GM21576 (cell line): Measurements from ENCODE around the gene DTL.

Source experiments
- ATAC-seq: cut with Tn5 transposase; IDR thresholded peaks from one replicate; pipeline ENCODE4 v1.9.1; 2021; ENCODE audit warnings: mild to moderate bottlenecking, moderate library complexity; ENCODE audit not compliant: unreplicated experiment

Gene DTL

GRCh38 chr1:212082765-212083406 is 47.3 kb downstream of the DTL start:
- no peak for ATAC-seq

DNA sequence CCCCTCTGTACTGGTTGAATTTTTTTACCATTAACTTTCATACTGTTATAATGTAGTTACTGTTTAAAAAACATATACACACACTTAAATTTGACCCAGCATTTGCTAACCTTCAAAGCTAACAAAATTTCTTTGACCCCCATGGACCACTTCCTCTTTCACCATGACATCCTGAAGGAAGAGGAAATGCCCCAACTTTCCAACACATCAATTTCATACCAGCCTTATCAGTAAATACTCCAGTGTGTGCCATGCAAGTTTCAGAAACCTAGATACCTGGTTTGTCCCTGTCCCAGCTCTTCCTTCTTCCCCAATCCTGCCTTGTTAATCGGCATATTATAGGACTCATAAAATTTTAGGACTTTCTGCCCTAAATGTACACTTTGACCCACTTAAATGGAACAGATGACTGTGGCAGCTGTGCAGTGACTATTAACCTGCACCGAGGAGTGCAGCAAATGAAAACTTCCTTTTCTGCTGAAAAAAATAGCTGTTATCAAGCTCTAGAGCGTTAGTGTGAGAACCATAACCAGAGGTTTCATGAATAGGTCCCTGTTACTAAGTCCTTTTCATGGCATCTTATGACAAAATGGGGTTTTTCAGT is 54.1 kb downstream of the DTL start:
- ATAC-seq: no peak

- no peak for ATAC-seq
Observed at GRCh38 chr1:212091438-212092121, 56.0 kb downstream of the DTL start.

DNA sequence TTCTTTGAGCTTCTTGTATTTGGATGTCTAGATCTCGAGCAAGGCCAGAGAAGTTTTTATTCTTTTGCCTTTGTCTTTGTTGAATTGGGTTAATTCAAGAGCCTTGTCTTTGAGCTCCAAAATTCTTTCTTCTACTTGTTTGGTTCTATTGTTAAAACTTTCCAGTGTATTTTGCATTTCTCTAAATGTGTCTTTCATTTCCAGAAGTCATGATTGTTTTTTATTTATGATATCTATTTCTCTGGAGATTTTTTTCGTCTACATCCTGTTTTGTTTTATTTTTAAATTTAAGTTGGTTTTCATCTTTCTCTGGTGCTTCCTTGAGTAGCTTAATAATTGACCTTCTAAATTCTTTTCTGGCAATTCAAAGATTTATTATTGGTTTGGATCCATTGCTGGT is 61.8 kb downstream of the DTL start:
- ATAC-seq: no peak

DNA sequence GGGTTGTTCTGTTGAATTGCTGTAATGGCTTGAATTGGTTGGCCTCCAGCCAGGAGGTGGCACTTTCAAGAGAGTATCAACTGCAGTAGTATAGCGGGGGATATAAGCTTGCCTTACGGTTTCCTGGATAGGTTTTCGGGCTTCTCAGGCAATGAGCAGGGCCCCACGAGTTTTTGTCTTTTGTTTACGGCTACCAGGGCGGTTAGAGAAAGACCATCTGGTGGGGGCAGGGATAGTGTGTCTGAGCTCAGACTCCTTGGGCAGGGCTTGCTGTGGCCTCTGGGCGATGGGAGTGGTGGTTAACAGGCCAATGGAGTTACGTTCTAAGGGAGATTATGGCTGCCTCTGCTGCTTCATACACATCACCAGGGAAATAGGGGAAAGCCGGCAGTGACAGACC is 62.8 kb downstream of the DTL start:
- no peak for ATAC-seq

DNA sequence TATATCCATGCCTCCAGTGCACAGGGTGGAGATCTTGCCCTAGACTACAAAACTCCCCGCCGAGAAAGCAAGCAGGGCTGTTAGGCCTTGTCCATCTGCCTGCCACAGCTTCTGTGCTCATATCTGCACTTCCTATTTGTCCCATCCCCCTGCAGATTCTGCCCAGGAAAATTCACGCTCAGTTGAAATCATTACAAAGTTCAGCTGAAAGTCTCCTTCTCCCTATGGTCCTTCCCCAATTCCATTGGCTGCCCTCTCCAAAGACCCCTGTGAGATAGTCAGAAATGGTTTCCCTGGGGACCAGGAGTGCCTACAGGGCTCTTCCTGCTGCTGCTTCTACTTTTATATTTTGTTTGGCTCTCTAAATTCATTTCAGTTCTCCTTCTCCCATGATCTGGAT is 63.2 kb downstream of the DTL start:
- no peak for ATAC-seq

- no peak for ATAC-seq
Observed at GRCh38 chr1:212101251-212101650, 65.7 kb downstream of the DTL start.

- no peak for ATAC-seq
Observed at GRCh38 chr1:212101735-212102134, 66.2 kb downstream of the DTL start.

GRCh38 chr1:212104586-212105325 is 69.2 kb downstream of the DTL start:
- no peak for ATAC-seq

GRCh38 chr1:212106286-212106792 is 70.8 kb downstream of the DTL start:
- no peak for ATAC-seq

DNA sequence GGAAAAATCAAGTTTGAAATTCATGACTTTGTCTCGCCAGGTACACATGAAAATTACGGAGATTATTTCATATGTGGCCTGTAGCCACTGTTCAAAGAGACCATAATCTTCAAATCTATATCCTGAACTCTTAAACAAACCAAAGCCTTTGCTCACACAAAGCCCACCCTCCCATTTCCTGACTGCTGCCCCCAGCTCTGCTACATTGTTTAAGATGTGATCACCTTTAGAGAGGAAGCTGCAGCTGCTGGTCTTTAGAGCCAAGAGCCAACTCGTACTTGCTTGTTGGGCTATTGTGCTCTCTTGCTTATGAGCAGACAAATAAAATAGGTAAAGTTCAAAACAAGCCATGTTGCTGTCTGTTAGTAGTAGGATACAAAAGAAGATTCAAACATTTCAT is 71.9 kb downstream of the DTL start:
- no peak for ATAC-seq

DNA sequence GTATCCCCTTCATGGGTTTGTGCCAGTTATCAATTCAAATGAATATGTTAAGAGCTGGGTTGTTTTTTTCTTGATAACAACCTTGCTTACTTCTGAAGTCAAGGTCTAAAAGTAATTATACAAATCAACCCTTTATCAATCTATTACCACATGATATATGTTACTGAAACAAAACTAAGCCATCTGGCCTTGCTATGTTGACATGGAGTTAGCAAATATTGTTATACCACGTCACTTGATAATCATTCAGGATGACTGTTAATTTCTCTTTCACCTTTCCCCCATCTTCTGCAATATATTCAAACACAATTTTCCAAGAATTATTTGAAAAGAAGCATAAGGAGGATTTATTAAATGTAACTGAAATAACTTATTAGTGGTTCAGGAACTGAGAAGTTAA is 72.6 kb downstream of the DTL start:
- no peak for ATAC-seq

DNA sequence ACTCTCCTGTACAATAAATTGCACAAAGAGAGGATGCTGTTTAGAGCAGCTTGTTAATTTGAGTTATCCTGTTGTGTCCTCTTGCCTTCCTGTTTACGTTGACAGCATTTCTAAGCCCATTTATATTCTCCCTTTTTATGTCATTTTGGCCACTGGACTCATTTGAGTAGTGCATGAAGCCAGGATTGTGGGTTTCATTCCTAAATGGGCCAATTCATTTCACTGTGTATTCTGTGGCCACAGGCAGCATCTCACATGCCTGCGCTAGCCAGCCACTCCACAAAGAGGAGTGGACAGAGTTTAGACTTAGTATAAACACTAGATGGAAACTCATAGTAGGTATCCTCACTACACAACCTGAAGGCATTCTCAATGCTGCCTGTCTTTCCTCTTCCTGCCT is 73.4 kb downstream of the DTL start:
- ATAC-seq: no peak

DNA sequence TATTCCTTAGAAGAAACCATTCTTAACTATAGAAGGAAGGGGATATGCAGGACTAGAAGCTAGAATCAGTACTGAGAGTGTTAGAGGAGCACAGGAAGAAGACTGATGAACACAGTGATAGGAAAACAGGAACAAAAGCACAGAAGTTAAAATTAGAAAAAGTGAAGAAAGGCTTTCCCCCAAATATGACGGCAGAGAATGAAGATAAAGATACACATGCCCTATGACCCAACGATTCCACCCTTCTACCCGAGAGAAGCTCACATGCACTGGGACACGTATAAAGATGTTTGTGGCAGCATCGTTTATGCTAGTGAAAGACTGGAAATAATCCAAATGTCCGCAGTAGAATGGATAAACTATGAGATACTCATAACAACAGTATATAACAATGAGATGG is 74.2 kb downstream of the DTL start:
- ATAC-seq: no peak

DNA sequence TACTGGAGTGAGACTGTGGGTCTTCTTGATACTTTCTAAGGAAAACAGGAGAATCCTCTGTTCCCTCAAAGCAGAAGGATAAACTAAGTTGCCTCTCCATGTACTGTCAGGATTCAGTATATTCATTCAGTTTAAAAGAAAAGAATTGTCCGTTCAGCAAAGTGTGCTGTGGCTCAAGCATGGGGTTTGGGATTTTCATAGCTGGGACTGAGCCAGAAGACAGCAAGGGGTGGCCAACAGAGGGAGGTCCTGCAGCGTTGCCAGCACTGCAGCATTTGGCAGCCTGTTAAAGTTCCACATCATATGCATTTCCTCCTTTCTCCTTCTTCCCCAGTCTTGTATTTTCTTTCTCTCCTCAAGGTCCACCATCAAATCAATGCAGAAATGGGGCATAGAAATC is 75.1 kb downstream of the DTL start:
- no peak for ATAC-seq

DNA sequence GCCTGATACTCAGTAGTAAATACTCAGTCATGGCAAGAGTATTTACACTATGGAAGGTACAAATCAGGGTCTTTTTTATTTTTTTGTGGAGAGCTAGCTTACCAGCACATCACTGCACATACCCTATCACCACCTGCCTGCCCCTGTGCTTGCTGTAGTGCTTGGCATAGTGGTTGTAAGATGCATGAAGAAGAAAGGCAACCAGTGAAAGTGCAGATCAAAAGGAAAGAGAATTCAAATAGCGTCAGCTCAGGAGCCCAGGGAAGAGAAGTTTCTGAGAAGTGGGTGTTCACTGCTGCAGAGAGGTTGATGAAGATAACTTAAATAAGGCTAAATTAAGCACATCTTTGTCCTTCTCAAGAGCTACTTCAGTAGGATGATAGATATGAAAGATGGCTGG is 76.0 kb downstream of the DTL start:
- ATAC-seq: no peak

DNA sequence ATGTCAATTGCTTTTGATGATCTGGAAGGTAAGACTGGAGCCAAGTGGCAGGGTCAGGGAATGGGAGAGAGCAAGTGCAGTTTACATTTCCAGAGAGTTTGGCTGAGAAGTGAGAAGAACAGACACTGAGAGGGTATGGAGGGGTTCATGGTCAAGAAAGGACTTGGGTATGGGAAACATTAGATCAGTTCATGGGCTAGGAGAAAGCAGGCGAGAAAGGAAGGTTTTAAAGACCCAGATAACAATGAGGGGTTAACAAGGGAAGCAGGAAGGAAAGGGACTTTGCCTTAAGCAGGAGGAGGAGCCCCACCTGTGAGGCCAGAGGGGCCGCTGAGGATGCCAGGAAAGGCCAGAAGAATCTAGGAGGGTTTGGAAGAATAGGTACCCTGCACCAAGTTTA is 78.2 kb downstream of the DTL start:
- no peak for ATAC-seq

GRCh38 chr1:212118167-212118871 is 82.8 kb downstream of the DTL start:
- ATAC-seq: no peak

- ATAC-seq: no peak
Observed at GRCh38 chr1:212118872-212119260, 83.3 kb downstream of the DTL start.

DNA sequence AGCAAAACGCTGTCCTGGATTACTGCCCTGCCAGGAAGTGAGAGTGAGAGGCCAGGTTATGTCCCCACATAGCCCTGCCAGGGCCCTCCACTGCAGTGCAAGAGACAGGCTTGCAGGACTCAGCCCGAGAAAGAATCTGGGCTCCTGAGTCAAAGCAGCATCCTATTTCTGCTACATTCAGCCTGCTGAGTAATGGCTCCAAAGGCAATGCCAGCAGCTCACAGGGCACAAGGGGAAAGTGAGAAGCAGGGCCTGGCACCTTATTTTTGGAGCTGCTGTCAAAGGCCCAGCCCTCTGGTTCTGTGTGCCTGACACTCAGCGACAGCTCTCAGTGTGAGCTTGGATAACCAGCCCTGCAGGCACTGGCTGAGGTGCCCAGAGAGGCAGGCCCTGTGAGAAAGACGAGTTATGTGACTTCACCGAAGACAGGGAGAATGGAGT is 83.9 kb downstream of the DTL start:
- no peak for ATAC-seq

- ATAC-seq: no peak
Observed at GRCh38 chr1:212119863-212120262, 84.3 kb downstream of the DTL start.
